Measurements from ENCODE around the gene CNOT2. TPM values are rescaled to one million over a fixed set of nuclear protein-coding genes. Genes with fewer than 3 reads are reported as not detected.

The CNOT2 gene, protein sequence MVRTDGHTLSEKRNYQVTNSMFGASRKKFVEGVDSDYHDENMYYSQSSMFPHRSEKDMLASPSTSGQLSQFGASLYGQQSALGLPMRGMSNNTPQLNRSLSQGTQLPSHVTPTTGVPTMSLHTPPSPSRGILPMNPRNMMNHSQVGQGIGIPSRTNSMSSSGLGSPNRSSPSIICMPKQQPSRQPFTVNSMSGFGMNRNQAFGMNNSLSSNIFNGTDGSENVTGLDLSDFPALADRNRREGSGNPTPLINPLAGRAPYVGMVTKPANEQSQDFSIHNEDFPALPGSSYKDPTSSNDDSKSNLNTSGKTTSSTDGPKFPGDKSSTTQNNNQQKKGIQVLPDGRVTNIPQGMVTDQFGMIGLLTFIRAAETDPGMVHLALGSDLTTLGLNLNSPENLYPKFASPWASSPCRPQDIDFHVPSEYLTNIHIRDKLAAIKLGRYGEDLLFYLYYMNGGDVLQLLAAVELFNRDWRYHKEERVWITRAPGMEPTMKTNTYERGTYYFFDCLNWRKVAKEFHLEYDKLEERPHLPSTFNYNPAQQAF
- total RNA-seq, result 10 to 100 TPM; 65.2 to 68.4 TPM

- H3K27me3 Mint-ChIP-seq, result no peaks in the 10 kb centered on the region
- CTCF ChIA-PET, result no interaction called here
- peaks cover 51% of the 10 kb centered on the region for H3K4me1 Mint-ChIP-seq
- no peaks in the 10 kb centered on the region for H3K9me3 Mint-ChIP-seq (ENCODE audit: low read depth)
- peak; percentile 94 for DNase-seq
- peak; percentile 81 for ATAC-seq
- H3K36me3 Mint-ChIP-seq, result peaks cover 39% of the 10 kb centered on the region
- peak within 1 kb of the TSS; percentile 99 for H3K27ac Mint-ChIP-seq
- H3K4me3 Mint-ChIP-seq, result peak within 1 kb of the TSS; percentile 98
Observed at GRCh38 chr12:70242695-70243509, at the start of gene CNOT2. CNOT2 (plus strand) TSS chr12:70243433; CDS start chr12:70278227, 34,794 bp downstream.

- CTCF ChIA-PET, result no interaction called here
- Mint-ChIP-seq H3K27ac (no peak overlapping the region), H3K27me3 (peaks cover 12% of the 10 kb centered on the region), H3K4me3 (no peak overlapping the region), H3K36me3 (no peaks in the 10 kb centered on the region), H3K9me3 (ENCODE audit: low read depth) (no peaks in the 10 kb centered on the region), H3K4me1 (peaks cover 4% of the 10 kb centered on the region)
- ATAC-seq (no peak), DNase-seq (no peak)
Observed at GRCh38 chr12:70194076-70194475, 49.2 kb upstream of the CNOT2 start.

DNA sequence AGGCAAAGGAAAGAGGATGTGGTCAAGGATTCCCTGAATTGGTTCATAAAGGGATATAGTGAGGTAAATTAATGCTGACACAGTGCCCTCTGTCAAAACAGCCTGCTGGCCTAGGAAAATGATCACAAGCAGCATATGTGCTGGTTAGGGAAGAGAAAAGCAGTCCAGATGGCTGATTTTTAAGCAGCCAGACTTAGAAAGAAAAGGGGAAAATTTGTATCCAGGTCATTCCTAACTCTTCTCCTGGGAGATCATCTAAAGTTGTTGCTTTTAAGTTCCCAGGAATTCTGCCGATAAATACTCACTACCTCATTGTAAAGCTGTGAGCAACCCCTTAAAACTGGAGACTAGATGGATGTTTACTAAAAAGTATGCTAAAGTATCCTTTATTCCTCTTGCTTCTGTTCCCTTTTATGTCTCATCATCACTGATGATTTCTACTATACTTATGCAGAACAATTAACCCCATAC is 46.4 kb upstream of the CNOT2 start:
- H3K27me3 Mint-ChIP-seq, result peaks cover 11% of the 10 kb centered on the region
- CTCF ChIA-PET, result no interaction called here

DNA sequence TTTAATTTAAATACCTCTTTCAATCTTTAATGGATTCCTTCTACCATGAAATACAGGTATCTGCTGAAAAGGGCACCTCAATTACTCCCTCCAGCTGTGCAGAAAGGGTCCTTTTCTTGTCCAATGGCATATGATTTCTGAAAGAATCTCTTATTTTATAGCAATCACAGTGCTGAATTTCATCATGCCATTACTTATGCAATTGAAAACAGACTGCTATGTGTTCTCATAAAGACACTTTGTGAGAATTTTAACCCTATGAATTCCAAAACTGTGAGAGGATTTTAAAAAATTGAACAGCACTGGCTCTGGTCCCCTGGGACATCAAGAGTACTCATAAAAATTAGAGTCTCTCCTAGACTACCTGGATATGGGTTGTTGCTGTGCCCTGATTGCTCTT is 45.9 kb upstream of the CNOT2 start:
- H3K36me3 Mint-ChIP-seq, result no peaks in the 10 kb centered on the region
- DNase-seq (no peak), ATAC-seq (no peak)
- peaks cover 11% of the 10 kb centered on the region for H3K27me3 Mint-ChIP-seq
- H3K4me1 Mint-ChIP-seq, result peaks cover 4% of the 10 kb centered on the region
- no peak overlapping the region for H3K4me3 Mint-ChIP-seq
- no peak overlapping the region for H3K27ac Mint-ChIP-seq
- no peaks in the 10 kb centered on the region for H3K9me3 Mint-ChIP-seq (ENCODE audit: low read depth)
- CTCF ChIA-PET, result no interaction called here

More for the DNA sequence above, 46.4 kb upstream of the CNOT2 start:
- H3K27ac Mint-ChIP-seq, result no peak overlapping the region
- no peak for DNase-seq
- H3K4me3 Mint-ChIP-seq, result no peak overlapping the region
- no peaks in the 10 kb centered on the region for H3K9me3 Mint-ChIP-seq (ENCODE audit: low read depth)
- ATAC-seq, result no peak
- no peaks in the 10 kb centered on the region for H3K36me3 Mint-ChIP-seq
- H3K4me1 Mint-ChIP-seq, result peaks cover 4% of the 10 kb centered on the region

GRCh38 chr12:70213707-70214106 is 29.5 kb upstream of the CNOT2 start:
- DNase-seq (no peak), ATAC-seq (no peak)
- Mint-ChIP-seq H3K27me3 (no peaks in the 10 kb centered on the region), H3K9me3 (ENCODE audit: low read depth) (peaks cover 11% of the 10 kb centered on the region), H3K4me3 (no peak overlapping the region), H3K36me3 (peaks cover 10% of the 10 kb centered on the region), H3K4me1 (no peaks in the 10 kb centered on the region), H3K27ac (no peak overlapping the region)
- CTCF ChIA-PET, result no interaction called here

GRCh38 chr12:70214972-70215617 is 28.1 kb upstream of the CNOT2 start:
- Mint-ChIP-seq H3K9me3 (ENCODE audit: low read depth) (peaks cover 7% of the 10 kb centered on the region), H3K36me3 (peaks cover 10% of the 10 kb centered on the region), H3K27me3 (no peaks in the 10 kb centered on the region), H3K4me1 (no peaks in the 10 kb centered on the region), H3K27ac (no peak overlapping the region), H3K4me3 (no peak overlapping the region)
- no peak for DNase-seq
- ATAC-seq, result no peak
- CTCF ChIA-PET, result no interaction called here

GRCh38 chr12:70217416-70217815 is 25.8 kb upstream of the CNOT2 start:
- peaks cover 7% of the 10 kb centered on the region for H3K9me3 Mint-ChIP-seq (ENCODE audit: low read depth)
- DNase-seq (no peak), ATAC-seq (no peak)
- peaks cover 10% of the 10 kb centered on the region for H3K36me3 Mint-ChIP-seq
- no peaks in the 10 kb centered on the region for H3K4me1 Mint-ChIP-seq
- H3K27me3 Mint-ChIP-seq, result no peaks in the 10 kb centered on the region
- H3K27ac Mint-ChIP-seq, result no peak overlapping the region
- CTCF ChIA-PET, result interaction anchor here (1.0 kb wide), 1 partner anchor 13 kb away, joined by 3 read pairs; no protein-coding TSS in a partner anchor
- H3K4me3 Mint-ChIP-seq, result no peak overlapping the region

DNA sequence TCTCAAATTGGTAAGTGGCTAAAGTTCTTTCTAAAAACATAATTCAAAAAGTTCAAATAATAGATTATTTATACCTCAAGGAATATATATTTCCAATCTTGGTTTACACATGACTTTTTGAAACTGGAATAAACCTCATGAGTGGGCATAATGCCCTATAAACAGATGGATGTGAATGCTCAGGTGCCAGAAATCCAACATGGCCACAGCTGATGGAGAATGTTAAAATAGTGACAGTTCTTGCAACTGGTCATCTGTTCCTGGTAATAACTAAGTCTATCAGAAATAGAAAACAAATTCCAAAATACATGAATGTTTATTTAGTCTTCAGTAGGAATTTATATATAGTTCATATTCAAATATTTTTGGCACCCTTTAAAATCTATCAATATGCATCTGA is 21.6 kb upstream of the CNOT2 start:
- ATAC-seq (no peak), DNase-seq (no peak)
- Mint-ChIP-seq H3K9me3 (ENCODE audit: low read depth) (no peaks in the 10 kb centered on the region), H3K4me1 (no peaks in the 10 kb centered on the region), H3K27ac (no peak overlapping the region), H3K27me3 (no peaks in the 10 kb centered on the region), H3K36me3 (no peaks in the 10 kb centered on the region), H3K4me3 (no peak overlapping the region)
- CTCF ChIA-PET, result no interaction called here

DNA sequence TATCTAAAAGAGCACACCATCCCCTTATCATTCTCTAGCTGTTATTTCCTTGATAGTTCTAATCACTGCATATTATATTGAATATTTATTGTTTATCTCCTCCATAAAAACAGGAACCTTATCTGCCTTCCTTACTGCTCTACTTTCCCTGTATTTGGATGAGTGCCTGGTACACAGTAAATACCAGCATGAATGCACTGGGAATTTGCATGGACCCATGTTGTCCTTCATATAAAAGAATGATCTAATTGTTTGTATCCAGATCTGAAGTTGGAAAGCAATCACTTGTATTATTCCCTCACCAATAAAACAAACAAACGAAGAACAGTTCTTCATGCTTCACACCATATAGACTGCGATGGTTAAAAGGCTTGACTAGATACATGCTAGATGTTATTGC is 15.3 kb upstream of the CNOT2 start:
- Mint-ChIP-seq H3K27ac (no peak overlapping the region), H3K4me3 (no peak overlapping the region), H3K9me3 (ENCODE audit: low read depth) (no peaks in the 10 kb centered on the region), H3K36me3 (peaks cover 2% of the 10 kb centered on the region), H3K4me1 (no peaks in the 10 kb centered on the region), H3K27me3 (no peaks in the 10 kb centered on the region)
- no peak for DNase-seq
- ATAC-seq, result no peak
- CTCF ChIA-PET, result no interaction called here

- ATAC-seq, result no peak
- no peak for DNase-seq
- CTCF ChIA-PET, result no interaction called here
- Mint-ChIP-seq H3K27ac (no peak overlapping the region), H3K36me3 (peaks cover 2% of the 10 kb centered on the region), H3K27me3 (no peaks in the 10 kb centered on the region), H3K4me1 (no peaks in the 10 kb centered on the region), H3K9me3 (ENCODE audit: low read depth) (no peaks in the 10 kb centered on the region), H3K4me3 (no peak overlapping the region)
Observed at GRCh38 chr12:70230934-70231606, 12.2 kb upstream of the CNOT2 start.

- no peak overlapping the region for H3K4me3 Mint-ChIP-seq
- CTCF ChIA-PET, result no interaction called here
- DNase-seq, result no peak
- H3K27ac Mint-ChIP-seq, result no peak overlapping the region
- peaks cover 30% of the 10 kb centered on the region for H3K36me3 Mint-ChIP-seq
- H3K27me3 Mint-ChIP-seq, result no peaks in the 10 kb centered on the region
- ATAC-seq, result no peak
- peaks cover 19% of the 10 kb centered on the region for H3K4me1 Mint-ChIP-seq
- no peaks in the 10 kb centered on the region for H3K9me3 Mint-ChIP-seq (ENCODE audit: low read depth)
Observed at GRCh38 chr12:70236990-70237389, 6.2 kb upstream of the CNOT2 start.

GRCh38 chr12:70240673-70241072 is 2.6 kb upstream of the CNOT2 start:
- DNase-seq, result no peak
- Mint-ChIP-seq H3K9me3 (ENCODE audit: low read depth) (no peaks in the 10 kb centered on the region), H3K4me1 (peaks cover 37% of the 10 kb centered on the region), H3K36me3 (peaks cover 43% of the 10 kb centered on the region), H3K4me3 (peak overlapping the region; percentile 49), H3K27ac (peak overlapping the region; percentile 59), H3K27me3 (no peaks in the 10 kb centered on the region)
- no peak for ATAC-seq
- CTCF ChIA-PET, result no interaction called here

DNA sequence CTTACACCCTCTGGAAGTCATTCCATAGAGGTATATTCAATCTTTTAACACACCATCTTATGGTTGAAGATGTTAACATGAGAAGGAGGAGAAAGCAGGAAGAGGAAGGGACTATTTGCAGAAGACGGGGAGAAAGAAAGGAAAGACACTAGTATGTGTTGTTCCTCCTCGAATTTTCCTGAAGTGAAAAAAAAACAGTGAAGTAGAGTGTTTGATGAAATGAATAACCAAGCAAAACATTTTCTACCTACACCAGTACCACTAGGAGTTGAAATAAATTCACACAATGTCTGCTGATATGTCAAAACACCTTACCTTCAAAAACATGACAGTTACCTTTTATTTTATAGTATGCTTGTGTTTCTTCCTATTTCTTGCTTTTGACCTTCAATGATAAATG is 1.4 kb upstream of the CNOT2 start:
- Mint-ChIP-seq H3K9me3 (ENCODE audit: low read depth) (no peaks in the 10 kb centered on the region), H3K27me3 (no peaks in the 10 kb centered on the region), H3K27ac (peak overlapping the region; percentile 99), H3K36me3 (peaks cover 41% of the 10 kb centered on the region), H3K4me1 (peaks cover 44% of the 10 kb centered on the region), H3K4me3 (peak overlapping the region; percentile 98)
- no peak for DNase-seq
- CTCF ChIA-PET, result no interaction called here
- ATAC-seq, result no peak

Measured in activated CD8-positive, alpha-beta memory T cell treated with anti-CD3 and anti-CD28 coated beads, Interleukin-2, amount 10 ng/mL, durations not matched to agents 7 days and 5 days (primary cell).